D341Med (cell line): ENCODE data around the gene PUS10.
"Not testable (repeated sequence)": the region's sequence is repeated elsewhere in the genome, so short reads cannot be mapped to it uniquely, and the experiment has no call there.

ENCODE experiments used
- DNase-seq: peaks from one replicate; pipeline ENCODE4 v3.0.0; 2012; ENCODE audit warnings: low spot score

PUS10 gene

GRCh38 chr2:61017556-61018317 lies at the start of gene PUS10, which contains the start of gene PEX13:
PUS10 (minus strand) TSS chr2:61018255; CDS start chr2:61011890, 6,365 bp downstream.
PEX13 (plus strand) TSS chr2:61017720; CDS start chr2:61017760, 40 bp downstream.
- DNase-seq: peak; percentile 89

- peak; percentile 97 for DNase-seq
Observed at GRCh38 chr2:61065714-61066709, 48.0 kb upstream of the PUS10 start, which contains the start of gene SANBR. SANBR (plus strand) TSS chr2:61065871; CDS start chr2:61070351, 4,480 bp downstream.

GRCh38 chr2:61059382-61059781 lies 41.3 kb upstream of the PUS10 start:
- no peak for DNase-seq

GRCh38 chr2:61057562-61057961 lies 39.5 kb upstream of the PUS10 start:
- DNase-seq: peak; percentile 5

GRCh38 chr2:61055557-61055956 lies 37.5 kb upstream of the PUS10 start:
- DNase-seq: no peak

GRCh38 chr2:61045999-61046398 lies 27.9 kb upstream of the PUS10 start:
- DNase-seq: no peak

- no peak for DNase-seq
Observed at GRCh38 chr2:61045226-61045625, 27.2 kb upstream of the PUS10 start.

- no peak for DNase-seq
Observed at GRCh38 chr2:61044636-61045035, 26.6 kb upstream of the PUS10 start.

GRCh38 chr2:61042807-61043206 lies 24.8 kb upstream of the PUS10 start:
- DNase-seq: no peak

GRCh38 chr2:61036643-61037042 lies 18.6 kb upstream of the PUS10 start:
- DNase-seq: not testable (repeated sequence)

- not testable (repeated sequence) for DNase-seq
Observed at GRCh38 chr2:61034592-61034991, 16.5 kb upstream of the PUS10 start.

- no peak for DNase-seq
Observed at GRCh38 chr2:61029533-61029932, 11.5 kb upstream of the PUS10 start.

- DNase-seq: no peak
Observed at GRCh38 chr2:61023670-61024069, 5.6 kb upstream of the PUS10 start.

- no peak for DNase-seq
Observed at GRCh38 chr2:61021228-61021660, 3.2 kb upstream of the PUS10 start.

GRCh38 chr2:61018798-61019197 lies 743 bp upstream of the PUS10 start:
- DNase-seq: no peak

GRCh38 chr2:61018318-61018755 lies 282 bp upstream of the PUS10 start:
- DNase-seq: peak; percentile 12

GRCh38 chr2:61017003-61017555 lies 976 bp downstream of the PUS10 start:
- DNase-seq: peak; percentile 78

GRCh38 chr2:61016392-61017002 lies 1.6 kb downstream of the PUS10 start:
- no peak for DNase-seq

GRCh38 chr2:61015976-61016375 lies 2.1 kb downstream of the PUS10 start:
- no peak for DNase-seq

- DNase-seq: no peak
Observed at GRCh38 chr2:61014763-61015162, 3.3 kb downstream of the PUS10 start.

- no peak for DNase-seq
Observed at GRCh38 chr2:61013382-61013781, 4.7 kb downstream of the PUS10 start.

- not testable (repeated sequence) for DNase-seq
Observed at GRCh38 chr2:61012303-61012702, 5.8 kb downstream of the PUS10 start.
